Tibial nerve (tissue), 3 donors: Measurements from ENCODE around the gene DNAJC10.

Experiments
- POLR2A ChIP-seq, 2 donors: fragments of 450-650 bp; IDR thresholded peaks; one replicate each; pipeline ENCODE4 v1.6.1; 2017; ENCODE audit warnings: antibody characterized with exemption in 2 of 2, mild to moderate bottlenecking in 2 of 2, moderate library complexity in 2 of 2
- TF ChIP-seq, protein P1 (sequence below), 5 experiments: fragments of 200-600 bp in 3 of 5; fragments of 450-650 bp in 2 of 5; sonication (generic) in 3 of 5; IDR thresholded peaks; one replicate each; pipeline ENCODE4 v1.5.1; 2016 to 2019; ENCODE audit warnings: antibody characterized with exemption in 5 of 5, mild to moderate bottlenecking in 3 of 5, moderate library complexity in 2 of 5

DNA sequence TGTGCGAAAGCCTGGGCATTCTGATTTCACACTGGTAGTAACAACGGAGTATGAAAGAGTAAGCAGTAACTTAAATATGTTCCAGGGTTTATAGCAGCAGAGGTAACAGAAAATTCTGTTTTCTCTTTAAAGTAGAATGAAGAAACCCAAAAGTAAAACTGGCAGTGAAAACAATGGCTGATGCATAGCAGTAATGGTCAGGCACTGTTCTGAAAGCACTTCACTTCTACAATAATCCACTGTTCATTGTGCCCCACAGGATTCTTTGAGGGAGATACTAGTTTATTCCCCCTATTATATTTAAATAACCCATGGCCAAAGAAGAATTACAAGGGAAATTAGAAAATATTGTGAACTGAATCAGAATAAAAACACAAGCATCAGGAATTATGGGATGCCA is 9.3 kb upstream of the DNAJC10 start:
- TF ChIP-seq, protein P1, sequence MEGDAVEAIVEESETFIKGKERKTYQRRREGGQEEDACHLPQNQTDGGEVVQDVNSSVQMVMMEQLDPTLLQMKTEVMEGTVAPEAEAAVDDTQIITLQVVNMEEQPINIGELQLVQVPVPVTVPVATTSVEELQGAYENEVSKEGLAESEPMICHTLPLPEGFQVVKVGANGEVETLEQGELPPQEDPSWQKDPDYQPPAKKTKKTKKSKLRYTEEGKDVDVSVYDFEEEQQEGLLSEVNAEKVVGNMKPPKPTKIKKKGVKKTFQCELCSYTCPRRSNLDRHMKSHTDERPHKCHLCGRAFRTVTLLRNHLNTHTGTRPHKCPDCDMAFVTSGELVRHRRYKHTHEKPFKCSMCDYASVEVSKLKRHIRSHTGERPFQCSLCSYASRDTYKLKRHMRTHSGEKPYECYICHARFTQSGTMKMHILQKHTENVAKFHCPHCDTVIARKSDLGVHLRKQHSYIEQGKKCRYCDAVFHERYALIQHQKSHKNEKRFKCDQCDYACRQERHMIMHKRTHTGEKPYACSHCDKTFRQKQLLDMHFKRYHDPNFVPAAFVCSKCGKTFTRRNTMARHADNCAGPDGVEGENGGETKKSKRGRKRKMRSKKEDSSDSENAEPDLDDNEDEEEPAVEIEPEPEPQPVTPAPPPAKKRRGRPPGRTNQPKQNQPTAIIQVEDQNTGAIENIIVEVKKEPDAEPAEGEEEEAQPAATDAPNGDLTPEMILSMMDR (IDR thresholded peaks at IDR 0.05) = no peak
- TF ChIP-seq POLR2A (IDR thresholded peaks at IDR 0.05) = no peak
